HG02763 (cell line): ENCODE data around the gene HPCAL1.

Experiments
- ATAC-seq: cut with Tn5 transposase; IDR thresholded peaks from one replicate; pipeline ENCODE4 v1.9.1; 2021; ENCODE audit warnings: mild to moderate bottlenecking, moderate library complexity; ENCODE audit not compliant: unreplicated experiment

HPCAL1 gene

GRCh38 chr2:10475811-10476660 is 173.3 kb downstream of the HPCAL1 start:
- no peak for ATAC-seq

GRCh38 chr2:10476723-10477442 is 174.2 kb downstream of the HPCAL1 start:
- ATAC-seq = no peak
